GM19468 (cell line): ENCODE results near the gene OR7A5.
"Not testable (repeated sequence)": the region's sequence is repeated elsewhere in the genome, so short reads cannot be mapped to it uniquely, and the experiment has no call there.

ENCODE experiments used
- ATAC-seq: cut with Tn5 transposase; IDR thresholded peaks from one replicate; pipeline ENCODE4 v1.9.1; 2021; ENCODE audit warnings: mild to moderate bottlenecking, moderate library complexity, moderate number of reproducible peaks; ENCODE audit not compliant: unreplicated experiment; ENCODE audit errors: extremely low read depth

The OR7A5 gene

GRCh38 chr19:14835011-14835410 is at the start of gene OR7A5, which contains the start of gene OR7C1:
OR7A5 (minus strand) TSS chr19:14835185; CDS start chr19:14828241, 6,944 bp downstream.
OR7C1 (minus strand) TSS chr19:14835185; CDS start chr19:14800136, 35,049 bp downstream.
- ATAC-seq = no peak

- ATAC-seq = no peak
Observed at GRCh38 chr19:14871619-14872230, 36.7 kb upstream of the OR7A5 start.

GRCh38 chr19:14868497-14868896 is 33.5 kb upstream of the OR7A5 start:
- ATAC-seq = no peak

- no peak for ATAC-seq
Observed at GRCh38 chr19:14848822-14849221, 13.8 kb upstream of the OR7A5 start, which contains the start of gene OR7A10. OR7A10 (minus strand) TSS chr19:14848922; CDS start chr19:14841877, 7,045 bp downstream.

GRCh38 chr19:14843578-14843977 is 8.6 kb upstream of the OR7A5 start:
- no peak for ATAC-seq

GRCh38 chr19:14843169-14843568 is 8.2 kb upstream of the OR7A5 start:
- ATAC-seq = no peak

- ATAC-seq = no peak
Observed at GRCh38 chr19:14840206-14840605, 5.2 kb upstream of the OR7A5 start.

GRCh38 chr19:14837391-14837790 is 2.4 kb upstream of the OR7A5 start:
- ATAC-seq = no peak

- no peak for ATAC-seq
Observed at GRCh38 chr19:14830702-14831101, 4.3 kb downstream of the OR7A5 start.

GRCh38 chr19:14826006-14826405 is 9.0 kb downstream of the OR7A5 start:
- ATAC-seq = no peak

- ATAC-seq = no peak
Observed at GRCh38 chr19:14821937-14822336, 13.0 kb downstream of the OR7A5 start.

- ATAC-seq = no peak
Observed at GRCh38 chr19:14818588-14818987, 16.4 kb downstream of the OR7A5 start.

GRCh38 chr19:14817052-14817451 is 17.9 kb downstream of the OR7A5 start:
- no peak for ATAC-seq

GRCh38 chr19:14814982-14815652 is 19.9 kb downstream of the OR7A5 start:
- no peak for ATAC-seq

- no peak for ATAC-seq
Observed at GRCh38 chr19:14809272-14810057, 25.5 kb downstream of the OR7A5 start.

- ATAC-seq = no peak
Observed at GRCh38 chr19:14804765-14805164, 30.2 kb downstream of the OR7A5 start.

- ATAC-seq = no peak
Observed at GRCh38 chr19:14798760-14799159, 36.2 kb downstream of the OR7A5 start.

GRCh38 chr19:14796021-14796420 is 39.0 kb downstream of the OR7A5 start:
- ATAC-seq = no peak

GRCh38 chr19:14795078-14795721 is 39.8 kb downstream of the OR7A5 start:
- ATAC-seq = no peak

- not testable (repeated sequence) for ATAC-seq
Observed at GRCh38 chr19:14792250-14792649, 42.7 kb downstream of the OR7A5 start.
